HFFc6 (cell line): ENCODE results near the gene BBOX1. TPM values are rescaled to one million over a fixed set of nuclear protein-coding genes. Genes with fewer than 3 reads are reported as not detected.

Experiments used
- DNase-seq: peaks from one replicate; pipeline ENCODE4 v3.0.0-alpha.2; 2018
- H3K27ac Mint-ChIP-seq: 2 replicates; pipeline ENCODE4 v1.8.0; 2020; ENCODE audit warnings: mild to moderate bottlenecking, mixed read lengths
- H3K27me3 Mint-ChIP-seq: 2 replicates; pipeline ENCODE4 v1.8.0; 2021; ENCODE audit warnings: mild to moderate bottlenecking, moderate library complexity, mixed read lengths; ENCODE audit not compliant: insufficient read depth
- H3K36me3 Mint-ChIP-seq: 2 replicates; pipeline ENCODE4 v1.8.0; 2021; ENCODE audit warnings: low read depth, mixed read lengths
- H3K4me1 Mint-ChIP-seq: 2 replicates; pipeline ENCODE4 v1.8.0; 2020; ENCODE audit warnings: low read depth, mixed read lengths
- H3K4me3 Mint-ChIP-seq: 2 replicates; pipeline ENCODE4 v1.8.0; 2020; ENCODE audit warnings: mild to moderate bottlenecking, moderate library complexity, mixed read lengths
- H3K9me3 Mint-ChIP-seq: 2 replicates; pipeline ENCODE4 v1.8.0; 2020; ENCODE audit warnings: mild to moderate bottlenecking, mixed read lengths
- CTCF ChIP-seq: fragments of 200-600 bp; sonication (generic); IDR thresholded peaks from 2 replicates; pipeline ENCODE4 v1.5.0; 2021; ENCODE audit warnings: antibody characterized with exemption, mild to moderate bottlenecking
- total RNA-seq, 6 experiments: library from RNA; stranded (reverse); fragmentation: NEBNext Ultra II Directional; extraction: Animal tissue kit (Norgen Biotek cat#: 25700); gene quantifications; 2 replicates in 1 of 6; 3 replicates in 5 of 6; pipeline ENCODE4 v1.2.3, GENCODE V29; 2021

BBOX1 gene
- total RNA-seq, 6 experiments from 2014 or later = not detected

GRCh38 chr11:27075655-27076054, 35.0 kb downstream of the BBOX1 start:
- no peak for DNase-seq
- H3K9me3 Mint-ChIP-seq = peaks cover 5% of the 10 kb centered on the region; the same call in 1 of the 2 replicates
- H3K4me1 Mint-ChIP-seq = peaks cover 23% of the 10 kb centered on the region
- TF ChIP-seq CTCF = no peak
- peak overlapping the region; percentile 64 for H3K27ac Mint-ChIP-seq
- H3K27me3 Mint-ChIP-seq = peaks cover 2% of the 10 kb centered on the region; the same call in 1 of the 2 replicates
- peaks cover 10% of the 10 kb centered on the region; the same call in 1 of the 2 replicates for H3K36me3 Mint-ChIP-seq
- H3K4me3 Mint-ChIP-seq = no peak overlapping the region

DNA sequence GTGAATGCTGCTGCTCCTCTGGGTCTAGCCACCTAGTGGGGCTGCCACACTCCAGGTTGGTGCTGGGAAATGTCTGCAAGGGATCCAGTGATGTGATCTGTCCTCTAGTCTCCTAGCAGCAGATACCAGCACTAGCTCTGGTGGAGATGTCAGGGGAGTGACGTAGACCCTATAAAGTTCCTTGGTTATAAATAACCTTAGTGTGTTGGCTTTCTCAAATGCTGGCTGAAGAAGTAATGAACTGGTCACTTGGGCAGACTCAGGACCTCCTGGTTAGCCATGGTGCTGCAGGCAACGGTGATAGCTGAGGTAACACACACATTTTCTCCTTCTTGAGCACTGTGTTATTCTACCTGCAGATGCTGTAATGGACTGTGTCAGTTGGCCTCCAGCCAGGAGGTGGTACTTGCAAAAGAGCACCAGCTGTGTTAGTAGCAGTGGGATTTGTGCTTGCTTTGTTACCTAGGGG, 35.5 kb downstream of the BBOX1 start:
- Mint-ChIP-seq H3K4me3 (no peak overlapping the region), H3K4me1 (peaks cover 23% of the 10 kb centered on the region), H3K36me3 (peaks cover 9% of the 10 kb centered on the region; the same call in 1 of the 2 replicates), H3K9me3 (peaks cover 5% of the 10 kb centered on the region; the same call in 1 of the 2 replicates), H3K27me3 (peaks cover 2% of the 10 kb centered on the region; the same call in 1 of the 2 replicates), H3K27ac (peak overlapping the region; percentile 64)
- DNase-seq = no peak
- no peak for TF ChIP-seq CTCF

GRCh38 chr11:27081056-27081455, 40.4 kb downstream of the BBOX1 start:
- Mint-ChIP-seq H3K36me3 (no peaks in the 10 kb centered on the region), H3K27ac (no peak overlapping the region), H3K4me1 (peaks cover 26% of the 10 kb centered on the region), H3K4me3 (no peak overlapping the region), H3K27me3 (peaks cover 2% of the 10 kb centered on the region; the same call in 1 of the 2 replicates), H3K9me3 (no peaks in the 10 kb centered on the region)
- no peak for TF ChIP-seq CTCF
- DNase-seq = no peak

DNA sequence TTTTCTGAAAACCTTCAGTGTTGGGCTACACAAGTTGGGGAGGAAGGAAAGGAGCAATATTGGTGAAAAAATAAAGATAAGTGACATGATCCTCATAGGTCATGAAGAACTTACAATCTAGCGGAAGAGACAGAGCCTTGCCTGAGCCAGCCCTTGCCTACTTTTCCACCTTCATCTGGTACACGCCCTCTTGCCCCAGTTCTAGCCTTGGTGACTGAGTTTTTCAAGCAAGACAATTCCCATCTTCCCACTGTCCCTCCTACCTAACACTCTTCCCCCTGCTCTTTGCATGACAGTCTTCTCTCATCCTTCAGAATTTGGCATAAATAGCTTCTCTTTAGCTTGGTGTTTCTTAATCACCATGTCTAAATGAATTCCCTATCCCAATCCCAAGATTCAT, 42.6 kb downstream of the BBOX1 start:
- H3K4me3 Mint-ChIP-seq = no peak overlapping the region
- no peak for TF ChIP-seq CTCF
- H3K27me3 Mint-ChIP-seq = no peaks in the 10 kb centered on the region; the same call in 1 of the 2 replicates
- no peak for DNase-seq
- no peaks in the 10 kb centered on the region for H3K36me3 Mint-ChIP-seq
- peaks cover 39% of the 10 kb centered on the region for H3K4me1 Mint-ChIP-seq
- no peak overlapping the region for H3K27ac Mint-ChIP-seq
- H3K9me3 Mint-ChIP-seq = no peaks in the 10 kb centered on the region

DNA sequence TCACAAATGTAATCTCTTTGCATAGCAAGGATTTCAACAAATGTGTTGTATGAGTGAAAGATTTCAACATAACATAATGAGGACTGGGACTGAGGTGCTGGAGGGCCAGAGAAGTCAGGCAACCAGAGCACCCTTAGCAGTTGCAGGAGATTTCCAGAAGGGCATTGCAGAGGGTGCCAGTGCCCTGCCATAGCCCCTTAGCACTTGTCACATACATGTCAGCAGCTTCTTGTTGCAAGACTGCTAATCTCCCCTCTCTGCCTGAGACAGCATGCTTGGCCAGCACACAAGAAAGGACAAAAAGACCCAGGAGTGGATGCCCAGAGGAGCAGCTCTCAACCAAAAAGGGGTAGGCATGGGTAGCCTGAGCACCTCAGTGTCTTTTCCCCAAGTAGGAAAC, 43.2 kb downstream of the BBOX1 start:
- H3K27me3 Mint-ChIP-seq = no peaks in the 10 kb centered on the region; the same call in 1 of the 2 replicates
- no peaks in the 10 kb centered on the region for H3K9me3 Mint-ChIP-seq
- no peaks in the 10 kb centered on the region for H3K36me3 Mint-ChIP-seq
- H3K4me1 Mint-ChIP-seq = peaks cover 41% of the 10 kb centered on the region
- H3K4me3 Mint-ChIP-seq = no peak overlapping the region
- no peak for DNase-seq
- TF ChIP-seq CTCF = no peak
- no peak overlapping the region for H3K27ac Mint-ChIP-seq

- Mint-ChIP-seq H3K27ac (peak overlapping the region; percentile 15; the same call in 1 of the 2 replicates), H3K9me3 (no peaks in the 10 kb centered on the region), H3K36me3 (no peaks in the 10 kb centered on the region), H3K4me3 (no peak overlapping the region), H3K4me1 (peaks cover 41% of the 10 kb centered on the region), H3K27me3 (no peaks in the 10 kb centered on the region; the same call in 1 of the 2 replicates)
- TF ChIP-seq CTCF = no peak
- DNase-seq = peak; percentile 46
Observed at GRCh38 chr11:27084518-27084917, 43.9 kb downstream of the BBOX1 start.
